PFSK-1 (cell line): Measurements from ENCODE around the gene HOXA3.

Experiments used
- POLR2AphosphoS5 ChIP-seq: IDR thresholded peaks from 2 replicates; pipeline ENCODE4 v1.6.1; 2012; ENCODE audit warnings: low read depth, mild to moderate bottlenecking, control low read depth, low read length, moderate library complexity
- REST ChIP-seq, 2 experiments: IDR thresholded peaks; 2 replicates each; pipeline versions ENCODE4 v1.6.1 to v1.8.0; 2011 to 2012; ENCODE audit warnings: low read depth in 2 of 2, low read length in 2 of 2, control low read depth in 1 of 2, inconsistent platforms in 1 of 2, mild to moderate bottlenecking in 1 of 2, moderate library complexity in 1 of 2; ENCODE audit not compliant: insufficient read depth in 1 of 2
- SIN3A ChIP-seq: IDR thresholded peaks from 2 replicates; pipeline ENCODE4 v1.6.1; 2012; ENCODE audit warnings: mild to moderate bottlenecking, low read length, moderate library complexity, borderline replicate concordance; ENCODE audit not compliant: insufficient read depth
- TAF1 ChIP-seq: IDR thresholded peaks from 2 replicates; pipeline ENCODE4 v1.6.1; 2012; ENCODE audit warnings: low read length, control low read depth, borderline replicate concordance; ENCODE audit not compliant: insufficient read depth

- no peak for TF ChIP-seq REST (IDR thresholded peaks at IDR 0.05; ENCODE audit: insufficient read depth in 1 of 2, low read depth in 2 of 2, low read length in 2 of 2)
- no peak for TF ChIP-seq TAF1
- TF ChIP-seq POLR2AphosphoS5 = no peak
- TF ChIP-seq SIN3A = no peak
These were observed 44.7 kb downstream of the HOXA3 start for GRCh38 chr7:27107391-27108381.
